ENCODE data around the gene G0S2.
A peak's percentile ranks its signal among the peaks of the same experiment; 100 is the strongest.

Gene G0S2, protein sequence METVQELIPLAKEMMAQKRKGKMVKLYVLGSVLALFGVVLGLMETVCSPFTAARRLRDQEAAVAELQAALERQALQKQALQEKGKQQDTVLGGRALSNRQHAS

DNA sequence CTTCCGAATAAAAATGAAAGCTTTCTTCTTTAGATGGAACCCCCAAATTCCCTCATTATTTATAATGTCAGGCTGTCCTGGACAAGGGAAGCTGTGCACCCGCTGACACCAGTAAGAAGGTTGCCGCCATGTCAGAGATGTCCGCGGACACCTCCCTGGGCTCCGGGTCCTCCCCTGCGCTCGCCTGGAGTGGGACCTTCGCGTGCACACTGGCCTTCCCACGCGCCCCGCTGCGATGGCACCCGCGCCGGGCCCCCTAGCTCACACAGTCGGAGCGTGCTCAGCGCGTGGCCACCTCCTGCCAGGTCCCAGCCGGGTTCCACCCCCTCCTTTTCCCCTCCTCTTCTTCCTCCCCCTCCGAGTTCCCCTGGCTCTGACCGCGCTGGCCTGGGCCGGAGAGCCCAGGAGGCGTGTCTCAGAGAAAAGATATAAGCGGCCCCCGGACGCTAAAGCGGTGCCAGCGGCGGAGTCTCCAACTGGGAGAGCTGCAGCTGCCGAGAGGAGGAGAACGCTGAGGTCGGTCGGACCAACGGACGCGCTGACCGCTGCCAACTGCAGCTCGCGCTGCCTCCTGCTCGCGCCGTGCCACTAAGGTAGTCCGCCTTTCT, at the start of gene G0S2:
G0S2 (plus strand) TSS at position 456 of the 608 bp plus-strand sequence. CDS start 273 bp downstream, outside the sequence.
- DNase-seq: no peak

DNA sequence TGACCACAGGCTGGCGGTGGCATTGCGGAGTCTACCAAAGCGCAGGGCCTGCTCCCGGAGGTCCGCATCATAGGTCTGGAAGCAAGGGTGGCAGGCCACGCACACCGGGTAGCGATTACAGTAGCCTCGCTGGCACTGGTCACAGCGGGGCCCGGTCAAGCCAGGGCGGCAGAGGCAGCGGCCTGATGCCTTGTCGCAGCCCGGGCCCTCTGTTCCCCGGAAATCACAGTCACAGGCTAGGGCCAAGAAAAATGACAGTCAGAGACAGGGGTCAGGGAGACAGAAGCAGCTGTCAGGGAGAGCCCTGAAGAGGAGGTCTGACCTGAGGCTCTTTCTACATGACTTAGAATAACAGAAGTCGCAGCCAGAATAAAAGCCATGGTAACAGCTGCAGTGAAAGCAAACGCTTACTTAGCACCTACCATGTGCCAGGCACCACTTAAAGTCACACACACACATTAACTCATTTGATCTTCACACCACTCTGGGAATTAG, 49.4 kb upstream of the G0S2 start:
- DNase-seq: no peak

DNA sequence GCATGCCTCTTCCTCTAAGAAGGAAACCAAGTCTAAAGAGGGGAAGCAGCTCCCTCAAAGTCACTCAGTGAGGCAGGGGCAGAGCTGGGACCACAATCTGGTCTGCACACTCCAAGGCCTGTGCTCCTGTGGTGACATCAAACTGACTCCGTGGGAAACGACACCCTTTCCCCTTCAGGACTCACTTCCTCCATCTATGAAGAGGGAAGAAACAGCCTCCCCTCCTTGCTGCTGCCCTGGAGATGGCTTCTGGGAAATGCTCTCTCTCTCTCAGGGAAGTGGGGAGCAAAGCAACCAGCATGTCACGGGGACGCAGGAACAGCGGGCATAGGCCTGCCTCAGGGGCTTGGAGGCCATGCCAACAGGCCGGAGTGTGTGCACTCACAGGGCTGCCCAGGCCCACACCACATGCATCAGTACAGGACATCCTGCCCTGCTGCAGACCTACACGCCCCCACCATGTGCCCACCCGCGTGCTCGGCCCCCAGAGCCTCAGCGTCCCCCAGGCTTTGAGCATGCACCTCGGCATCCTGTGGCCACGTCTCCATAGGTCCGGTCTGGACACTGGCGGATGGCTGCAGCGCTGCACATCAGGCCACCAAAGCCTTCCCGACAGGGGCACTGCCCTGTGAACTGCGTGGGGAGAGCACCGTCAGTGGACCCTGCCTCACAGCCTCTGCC, 48.7 kb upstream of the G0S2 start:
- no peak for DNase-seq

DNA sequence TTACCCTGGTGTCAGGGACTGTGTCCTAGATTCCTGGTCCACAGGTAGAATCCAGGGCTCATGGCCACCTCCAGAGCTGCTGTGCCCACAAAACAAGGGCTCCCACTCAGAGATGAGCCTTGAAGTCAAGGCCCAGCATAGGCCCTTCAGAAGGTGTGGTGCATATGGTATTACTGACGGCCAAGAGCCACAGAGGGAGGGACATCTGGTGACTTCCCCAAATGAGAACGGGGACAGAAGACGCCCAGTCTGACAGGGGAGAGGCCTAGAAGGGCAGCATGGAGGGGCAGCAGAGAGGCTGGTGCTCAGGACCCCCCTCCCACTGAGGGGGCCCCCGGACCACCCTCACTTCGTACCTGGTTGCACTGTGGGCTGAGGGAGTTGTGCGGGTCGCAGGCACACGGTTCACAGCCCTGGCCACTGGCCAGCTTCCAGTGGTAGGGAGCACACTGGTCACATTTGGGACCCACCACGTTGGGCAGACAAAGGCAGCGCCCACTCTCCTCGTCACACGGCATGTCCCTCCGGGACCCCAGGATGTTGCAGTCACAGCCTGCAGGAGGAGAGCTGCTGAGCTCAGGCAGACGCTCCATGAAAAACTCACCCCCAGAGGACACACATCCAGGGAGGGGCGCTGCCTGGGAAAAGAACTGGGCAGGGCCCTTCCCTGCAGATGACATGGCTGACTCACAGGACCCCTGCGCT, 48.0 kb upstream of the G0S2 start:
- no peak for DNase-seq

DNA sequence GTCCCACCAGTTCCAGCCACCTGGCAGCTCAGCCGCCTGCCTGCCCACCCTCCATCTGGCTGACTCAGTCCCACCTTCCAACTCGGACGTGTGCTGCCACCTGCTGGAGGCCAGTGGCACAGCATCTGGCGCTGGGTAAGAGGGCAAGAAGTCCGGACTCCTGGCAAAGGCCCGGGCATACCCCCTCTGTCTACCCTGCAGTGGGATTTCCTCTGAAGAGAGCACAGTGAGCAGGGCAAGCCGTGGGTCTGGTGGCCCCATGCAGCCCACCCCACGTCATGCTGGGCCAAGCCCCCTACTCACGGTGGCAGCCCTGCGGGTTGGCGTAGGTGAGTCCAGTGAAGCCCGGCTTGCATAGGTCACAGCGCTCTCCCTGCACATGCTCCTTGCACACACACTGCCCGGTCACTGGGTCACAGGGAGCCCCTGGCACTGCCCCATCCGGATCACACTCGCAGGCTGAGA, 47.4 kb upstream of the G0S2 start:
- peak; percentile 17 to 39 for DNase-seq

DNA sequence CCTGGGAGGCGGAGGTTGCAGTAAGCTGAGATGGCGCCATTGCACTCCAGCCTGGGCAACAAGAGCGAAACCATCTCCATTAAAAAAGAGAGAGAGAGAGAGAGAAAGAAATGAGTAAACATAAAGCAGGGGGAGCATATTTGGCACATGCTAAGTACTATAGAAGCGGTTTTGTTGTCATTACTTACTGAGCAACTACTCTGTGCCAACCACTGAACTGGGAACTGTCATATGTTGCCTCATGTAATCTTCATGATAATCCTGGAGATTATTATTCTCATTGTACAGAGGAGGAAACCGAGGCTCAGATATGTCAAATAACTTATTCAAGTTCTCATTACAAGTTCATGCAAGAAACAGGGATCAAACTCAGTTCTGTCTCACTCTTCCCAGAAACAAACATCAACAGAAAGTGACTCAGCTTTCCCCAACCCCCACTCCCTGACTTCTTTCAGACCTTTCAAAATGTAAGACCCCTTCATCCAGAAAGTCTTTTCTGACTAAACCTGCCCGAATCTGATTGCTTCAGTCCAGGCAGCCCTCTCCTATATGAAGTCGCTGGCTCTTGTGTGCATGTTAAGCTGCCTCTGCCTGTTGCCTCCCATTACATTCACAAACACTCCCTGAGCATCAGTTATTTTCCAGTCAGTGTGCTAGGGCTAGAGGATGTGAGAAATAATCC, 46.5 kb upstream of the G0S2 start:
- no peak for DNase-seq

DNA sequence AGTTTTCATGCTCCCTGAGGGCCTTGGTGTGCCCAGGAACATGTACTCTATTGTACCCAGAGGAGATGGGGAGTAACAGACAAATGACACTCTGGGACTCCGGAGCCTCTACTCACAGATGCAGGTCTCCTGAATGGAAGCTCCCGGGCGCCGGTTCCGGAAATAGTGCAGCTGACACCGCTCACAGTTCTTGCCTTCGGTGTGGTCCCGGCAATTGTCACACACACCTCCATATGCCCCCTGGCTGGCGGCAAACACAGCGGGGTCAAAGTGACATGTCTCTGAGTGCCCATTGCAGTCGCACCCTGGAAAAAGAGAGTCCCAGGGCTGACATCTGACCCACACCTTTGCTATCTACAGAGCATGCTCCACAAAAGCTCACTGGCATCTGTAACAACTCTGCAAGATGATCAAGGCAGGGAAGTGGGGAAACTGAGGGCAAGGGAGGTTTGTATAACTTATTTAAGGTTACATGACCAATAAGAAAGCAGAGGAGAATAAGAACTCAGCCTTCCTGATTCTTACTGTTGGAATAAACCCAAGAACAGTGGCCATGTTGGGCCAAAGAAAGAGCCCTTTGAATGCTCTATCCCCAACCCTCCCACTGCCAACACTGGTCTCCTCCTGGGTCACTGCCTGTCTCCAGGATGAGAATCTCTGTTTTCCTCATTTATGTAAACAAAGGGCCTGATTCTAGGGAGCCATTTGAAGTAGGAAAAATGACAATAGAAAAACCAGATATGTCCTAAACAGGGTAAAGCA, 45.4 kb upstream of the G0S2 start:
- no peak for DNase-seq

DNA sequence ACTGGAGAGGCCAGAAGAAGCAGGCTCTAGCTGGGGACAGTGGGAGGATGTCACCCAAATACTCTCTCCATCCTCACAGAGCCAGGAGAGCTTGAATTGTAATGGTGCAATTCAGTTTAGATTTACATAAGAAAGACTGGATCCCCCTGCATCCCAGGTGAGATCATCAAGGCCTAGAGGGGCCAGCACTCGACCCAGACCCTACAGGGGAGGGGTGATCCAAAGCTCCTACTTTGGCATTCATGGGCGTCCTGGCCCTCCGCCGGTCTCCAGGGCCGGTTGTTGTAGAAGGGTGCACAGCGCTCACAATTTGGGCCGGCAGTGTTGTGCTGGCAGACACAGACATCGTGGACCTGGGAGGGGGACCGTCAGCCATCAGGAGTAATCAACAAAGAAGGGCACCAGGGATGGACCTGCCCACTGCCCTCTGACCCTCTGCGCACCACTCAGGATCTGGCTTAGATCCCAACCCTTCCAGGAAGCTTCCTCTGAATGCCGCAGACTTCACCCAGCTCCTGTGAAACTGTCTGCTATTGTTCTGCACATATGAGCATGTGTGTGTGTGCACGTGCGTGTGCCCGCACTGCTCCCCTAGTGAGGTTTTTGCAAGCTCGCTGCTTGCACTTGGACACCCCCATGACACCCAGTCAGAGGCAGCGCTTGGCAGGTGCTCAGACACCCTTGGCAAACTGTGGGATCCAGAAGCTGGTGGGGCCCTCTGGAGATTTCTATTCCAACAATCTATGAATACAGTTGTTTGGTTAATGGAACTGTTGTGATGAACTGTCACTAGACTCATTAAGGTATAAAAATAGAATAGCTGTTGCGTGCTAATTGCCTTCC, 44.6 kb upstream of the G0S2 start:
- DNase-seq: no peak

DNA sequence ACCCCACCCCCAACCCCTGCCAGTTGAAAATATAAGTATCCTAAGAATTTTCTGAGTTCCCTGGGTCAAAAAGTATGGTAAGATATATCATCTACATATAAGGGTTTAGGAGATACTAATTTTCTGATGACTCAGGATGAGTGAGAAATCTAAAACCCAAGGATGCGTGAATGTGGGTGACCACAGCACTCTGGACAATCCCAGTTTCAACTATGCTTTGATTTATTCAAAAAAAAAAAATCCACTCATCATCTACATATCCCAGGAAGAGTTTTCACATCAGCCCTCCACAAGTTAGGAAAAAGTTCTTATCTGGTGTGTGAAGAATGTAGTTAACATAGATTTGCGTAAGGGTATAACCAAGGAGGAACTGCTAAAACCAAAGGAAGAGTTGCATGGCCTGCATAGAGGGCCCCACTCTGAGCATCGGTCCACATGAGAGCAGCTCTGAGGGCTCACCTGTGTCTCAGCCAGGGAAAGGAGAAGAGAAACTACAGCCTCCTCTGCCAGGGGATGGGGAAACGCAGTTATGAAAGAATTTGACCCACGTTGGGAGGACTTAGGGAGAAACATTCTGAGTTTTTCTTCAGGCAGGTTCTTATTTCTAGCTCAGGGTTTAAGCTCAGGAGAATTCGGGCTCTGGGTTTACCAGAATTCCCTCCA, 41.7 kb upstream of the G0S2 start:
- no peak for DNase-seq

DNA sequence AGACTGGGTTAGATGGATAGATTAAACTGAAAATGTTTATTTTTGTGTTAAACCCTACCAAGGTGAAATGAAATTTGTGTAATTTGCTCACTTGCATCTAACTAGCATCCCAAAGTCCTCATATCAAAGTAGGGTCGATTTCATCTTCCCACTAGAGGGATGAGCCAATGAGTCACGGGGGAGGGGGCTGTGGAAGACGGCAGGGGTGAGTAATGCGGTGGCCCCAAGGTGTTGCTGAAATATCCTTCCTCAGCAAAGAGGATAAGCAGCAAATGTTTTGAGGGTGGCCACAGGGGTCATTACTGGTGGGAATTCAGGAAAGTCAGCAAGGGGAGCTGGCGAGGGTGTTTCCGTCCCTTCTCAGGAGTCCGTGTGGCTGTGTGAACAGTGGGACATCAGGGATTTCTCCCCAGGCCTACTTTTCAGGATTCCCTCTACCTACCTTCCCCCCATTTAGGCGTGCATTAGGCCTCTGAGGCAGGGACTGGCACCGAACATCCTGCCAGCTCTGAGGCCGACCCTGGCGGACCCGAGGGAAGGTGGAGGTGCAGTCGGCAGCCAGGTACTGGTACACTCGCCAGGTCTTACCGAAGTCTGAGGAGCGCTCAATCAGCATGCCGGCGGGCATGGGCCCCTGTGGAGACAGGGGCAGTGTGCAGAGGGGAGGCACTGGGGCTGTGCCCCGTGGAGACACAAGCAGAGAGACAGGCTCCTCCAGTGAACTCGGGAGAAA, 41.0 kb upstream of the G0S2 start:
- DNase-seq: no peak

DNA sequence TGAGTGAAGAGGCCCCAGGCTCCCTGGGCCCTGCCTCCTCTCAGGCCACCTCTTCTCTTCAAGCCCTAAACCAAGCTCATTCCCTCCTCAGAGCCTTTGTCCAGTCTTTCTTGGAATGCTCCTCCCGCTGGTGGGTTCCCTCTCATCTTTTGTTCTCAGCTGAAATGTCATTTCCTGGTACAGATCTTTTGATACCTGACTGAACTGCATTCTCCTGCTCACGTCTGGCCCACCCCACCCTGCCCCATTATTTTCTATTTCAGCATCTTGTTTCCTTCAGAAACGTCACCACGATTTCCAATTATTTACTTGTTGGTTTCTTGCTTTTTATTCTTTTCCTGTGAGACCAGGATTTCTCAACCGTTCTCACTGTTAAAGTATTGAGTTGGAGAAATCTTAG, 39.4 kb upstream of the G0S2 start:
- no peak for DNase-seq

DNA sequence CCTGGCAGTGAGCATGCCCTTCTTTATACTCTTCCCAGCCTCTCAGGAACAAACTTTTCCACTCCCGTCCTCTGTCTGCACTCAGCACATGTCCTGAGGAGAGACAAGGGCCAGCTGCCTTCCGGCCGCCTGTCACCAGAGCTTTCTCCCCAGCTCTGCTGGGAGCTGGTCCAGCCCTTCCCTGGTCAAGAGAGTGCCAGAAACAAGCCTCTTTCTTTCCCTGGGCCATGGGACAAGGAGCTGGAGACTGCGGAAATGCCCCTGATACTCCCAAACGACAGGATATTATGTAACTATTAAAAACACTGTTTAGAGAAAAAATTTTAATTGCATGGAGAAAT, 33.4 kb upstream of the G0S2 start:
- no peak for DNase-seq

DNA sequence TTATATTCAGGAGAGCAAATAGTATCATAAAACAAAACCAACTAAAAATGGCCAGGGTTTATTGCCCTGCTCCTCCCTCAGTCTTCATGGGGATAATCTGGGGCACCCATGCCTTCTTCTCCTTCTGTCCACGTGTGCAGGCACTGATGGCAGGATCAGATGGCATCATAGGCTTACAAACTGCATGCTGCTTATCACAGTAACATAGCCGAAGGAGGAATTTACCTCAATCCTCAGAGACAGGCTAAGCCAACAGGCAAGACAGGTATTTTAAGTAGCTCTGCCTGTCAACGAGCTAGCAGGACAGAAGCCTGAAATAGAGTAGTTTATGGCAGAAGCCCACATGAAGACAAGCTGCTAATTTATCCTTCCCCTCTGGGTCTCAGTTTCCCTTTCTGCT, 32.4 kb upstream of the G0S2 start:
- DNase-seq: no peak

DNA sequence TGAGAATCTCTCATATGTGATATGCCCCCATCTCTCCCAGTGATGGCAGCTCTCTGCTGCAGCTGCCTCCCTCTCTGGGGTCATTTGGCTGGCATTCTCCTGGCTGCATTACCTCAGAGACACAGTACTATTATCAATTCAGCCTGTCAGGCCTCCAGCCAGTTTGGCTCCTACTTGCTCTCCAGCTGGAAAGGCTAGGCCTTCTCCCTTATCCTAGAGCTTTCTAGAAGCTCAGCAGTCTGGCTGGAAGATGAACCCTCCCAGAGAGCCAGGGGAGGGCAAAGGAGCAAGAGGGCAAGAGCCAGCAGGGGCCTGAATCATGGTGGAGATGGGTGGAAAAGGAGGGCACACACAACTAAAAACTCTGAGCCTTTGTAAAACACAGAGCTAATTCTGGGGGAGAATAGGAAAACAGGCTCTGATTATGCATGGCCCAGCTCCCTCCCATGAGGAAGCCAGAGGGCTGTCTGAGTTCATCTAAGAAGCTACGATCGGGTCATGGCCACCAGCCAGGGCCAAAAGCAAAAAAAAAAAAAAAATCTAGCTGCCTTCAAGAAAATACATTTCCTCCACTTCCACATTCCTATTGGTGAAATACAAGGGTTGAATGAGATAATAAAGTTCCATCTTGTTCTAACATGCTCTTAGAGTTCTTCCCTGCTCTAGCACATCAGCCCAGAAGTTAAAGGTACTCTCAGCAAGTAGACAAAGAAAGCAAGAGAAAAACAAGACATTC, 31.8 kb upstream of the G0S2 start:
- DNase-seq: no peak

DNA sequence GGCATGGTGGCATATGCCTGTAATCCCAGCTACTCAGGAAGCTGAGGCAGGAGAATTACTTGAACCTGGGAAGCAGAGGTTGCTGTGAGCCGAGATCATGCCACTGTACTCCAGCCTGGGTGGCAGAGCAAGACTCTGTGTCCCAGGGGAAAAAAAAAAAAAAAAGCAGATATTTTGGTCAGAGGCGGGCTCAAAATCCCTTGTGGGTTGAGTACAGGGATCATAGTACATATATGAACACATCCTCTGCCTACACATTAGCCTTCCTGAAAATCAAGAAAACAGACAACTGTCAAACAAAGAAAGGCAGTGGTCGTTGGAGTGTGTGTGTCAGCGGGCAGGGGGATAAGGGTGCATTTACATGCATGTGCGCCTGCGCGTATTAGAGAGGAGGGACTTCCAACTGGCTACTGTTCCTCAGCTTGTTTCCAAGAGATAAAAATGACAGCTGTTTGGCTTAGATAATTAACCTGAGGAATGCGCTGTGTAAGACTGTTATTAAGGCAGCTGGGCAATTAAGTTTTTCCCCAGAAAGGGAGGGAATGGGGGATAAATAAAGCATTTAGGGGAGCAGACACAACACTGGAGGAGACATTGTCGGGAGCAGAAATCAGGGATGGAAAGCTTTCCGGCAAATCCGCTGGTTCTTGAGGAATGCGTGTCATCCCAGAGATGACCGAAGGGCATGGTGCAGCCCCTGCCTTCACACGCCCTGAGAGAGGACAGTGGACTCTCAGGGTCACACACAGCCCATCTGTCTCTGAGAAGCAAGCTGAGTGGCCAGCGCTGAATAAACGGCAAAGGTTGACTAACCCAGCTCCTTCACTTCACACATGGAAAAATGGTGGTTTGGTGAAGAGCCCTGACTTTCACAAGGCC, 29.4 kb upstream of the G0S2 start:
- no peak for DNase-seq

DNA sequence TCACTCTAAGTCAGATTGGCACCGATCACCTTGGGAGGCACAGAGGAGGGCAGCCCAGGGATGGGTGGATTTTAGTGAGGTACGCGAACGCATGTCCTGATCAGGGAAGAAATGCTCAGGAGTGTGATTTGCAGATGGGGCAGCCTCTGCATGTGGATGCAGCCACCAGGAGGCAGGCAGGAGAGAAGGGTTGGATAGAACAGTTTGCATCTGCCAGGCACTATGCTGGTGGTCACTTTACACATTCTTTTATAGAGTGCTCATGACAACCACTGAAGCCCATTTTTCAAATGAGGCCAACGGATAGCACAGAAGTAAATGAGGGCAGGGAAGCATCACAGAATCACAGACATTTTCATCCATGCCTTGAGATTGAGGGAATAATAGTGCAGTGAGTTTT, 28.7 kb upstream of the G0S2 start:
- DNase-seq: no peak

DNA sequence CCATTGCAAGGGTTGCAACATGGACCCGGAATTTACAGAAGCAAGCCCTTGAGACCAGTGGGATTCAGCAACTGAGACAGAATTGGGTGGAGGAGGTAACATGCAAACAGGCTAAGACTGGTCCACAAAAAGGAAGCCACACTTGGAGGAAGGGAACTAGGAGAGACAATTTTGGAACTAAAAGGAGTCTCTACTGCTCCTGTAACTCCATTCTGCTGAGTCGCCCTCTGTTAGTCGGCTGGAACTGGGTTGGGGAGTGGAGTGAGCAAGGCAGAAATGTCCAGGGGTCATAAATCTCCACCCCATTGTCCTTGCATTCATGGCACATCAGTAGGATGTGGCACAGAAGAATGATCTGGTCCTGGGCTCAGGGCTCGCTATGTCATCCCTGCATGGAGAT, 28.1 kb upstream of the G0S2 start:
- no peak for DNase-seq

DNA sequence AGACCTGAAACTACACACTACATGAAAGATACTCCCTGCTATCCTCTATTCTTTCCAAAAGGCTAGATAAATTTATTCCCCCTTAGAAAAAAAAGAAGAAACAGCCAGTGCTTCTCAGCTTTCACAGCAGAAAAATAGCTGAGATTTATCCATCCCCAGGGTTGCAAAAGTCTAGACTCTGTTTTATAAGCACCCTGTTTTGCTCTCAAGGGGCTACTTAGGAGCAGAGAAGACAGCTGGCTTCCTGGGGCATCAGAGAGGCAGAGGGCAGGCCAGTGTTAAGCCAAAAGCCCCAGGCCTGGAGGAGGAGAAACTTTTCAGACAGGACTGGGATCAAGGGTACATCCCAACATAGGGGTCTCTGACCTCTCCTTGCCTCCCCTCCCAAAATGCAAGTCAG, 26.9 kb upstream of the G0S2 start:
- DNase-seq: no peak
